WTC11 (cell line): ENCODE data around the gene ZNRF1. TPM values are rescaled to one million over a fixed set of nuclear protein-coding genes. Genes with fewer than 3 reads are reported as not detected.
A peak's percentile ranks its signal among the peaks of the same experiment; 100 is the strongest.

Source experiments
- ATAC-seq: fragments of 200-7000 bp; cut with Tn5 transposase; 2 replicates; pipeline ENCODE4 v1.10.0; 2021; ENCODE audit warnings: mild to moderate bottlenecking, moderate library complexity
- CTCF ChIA-PET: fragments of 300-600 bp; sonication (Branson Sonifier 250); formaldehyde crosslinking; loops from one replicate; lab custom pipeline; 2021; ENCODE audit warnings: antibody characterized with exemption; lab: Charles Lee
- POLR2A ChIA-PET: fragments of 350-600 bp; sonication (Branson Sonifier 250); formaldehyde crosslinking; loops from one replicate; lab custom pipeline; 2021; ENCODE audit warnings: antibody characterized with exemption; lab: Charles Lee
- DNase-seq: peaks from one replicate; pipeline ENCODE4 v3.0.0; 2021; ENCODE audit warnings: low spot score
- H3K27ac Mint-ChIP-seq: 2 replicates; pipeline ENCODE4 v1.8.0; 2021; ENCODE audit warnings: mixed read lengths
- H3K27me3 Mint-ChIP-seq: 2 replicates; pipeline ENCODE4 v1.8.0; 2021; ENCODE audit warnings: low read depth, mild to moderate bottlenecking, moderate library complexity, mixed read lengths
- H3K36me3 Mint-ChIP-seq: 2 replicates; pipeline ENCODE4 v1.8.0; 2021; ENCODE audit warnings: mixed read lengths
- H3K4me1 Mint-ChIP-seq: 2 replicates; pipeline ENCODE4 v1.8.0; 2022; ENCODE audit warnings: mixed read lengths
- H3K4me3 Mint-ChIP-seq: 2 replicates; pipeline ENCODE4 v1.8.0; 2021; ENCODE audit warnings: mild to moderate bottlenecking, moderate library complexity, mixed read lengths
- H3K9me3 Mint-ChIP-seq: 2 replicates; pipeline ENCODE4 v1.8.0; 2021; ENCODE audit warnings: mixed read lengths
- AFF4 ChIP-seq: sonication (generic); formaldehyde crosslinking; IDR thresholded peaks from 2 replicates; pipeline ENCODE4 v1.8.1; 2023; ENCODE audit warnings: mild to moderate bottlenecking, missing genetic modification reagents, borderline replicate concordance
- AR ChIP-seq: fragments of 250-450 bp; sonication (Bioruptor Pico); IDR thresholded peaks from 2 replicates; pipeline ENCODE4 v1.9.0; 2021; ENCODE audit warnings: mild to moderate bottlenecking
- ARID4B ChIP-seq: sonication (generic); formaldehyde crosslinking; IDR thresholded peaks from 2 replicates; pipeline ENCODE4 v1.8.0; 2023; ENCODE audit warnings: missing genetic modification reagents, mild to moderate bottlenecking, borderline replicate concordance
- ATF3 ChIP-seq: sonication (generic); formaldehyde crosslinking; conservative IDR thresholded peaks from 2 replicates; pipeline ENCODE4 v1.8.1; 2022; ENCODE audit warnings: mild to moderate bottlenecking, missing genetic modification reagents
- ATF6 ChIP-seq: sonication (generic); formaldehyde crosslinking; IDR thresholded peaks from 2 replicates; pipeline ENCODE4 v1.8.1; 2023; ENCODE audit warnings: mild to moderate bottlenecking, missing genetic modification reagents
- ERG ChIP-seq: fragments of 250-450 bp; sonication (Bioruptor Pico); IDR thresholded peaks from 2 replicates; pipeline ENCODE4 v1.8.0; 2021; ENCODE audit warnings: mild to moderate bottlenecking
- GTF2I ChIP-seq: fragments of 250-450 bp; sonication (Bioruptor Pico); conservative IDR thresholded peaks from 2 replicates; pipeline ENCODE4 v1.4.0; 2021; ENCODE audit warnings: mild to moderate bottlenecking
- MXD4 ChIP-seq: fragments of 250-450 bp; sonication (Bioruptor Pico); IDR thresholded peaks from 2 replicates; pipeline ENCODE4 v1.8.0; 2021; ENCODE audit warnings: mild to moderate bottlenecking, moderate library complexity, borderline replicate concordance
- NFYB ChIP-seq: sonication (generic); formaldehyde crosslinking; conservative IDR thresholded peaks from 2 replicates; pipeline ENCODE4 v1.8.0; 2022; ENCODE audit warnings: low read depth, missing genetic modification reagents
- NR1H2 ChIP-seq: sonication (generic); formaldehyde crosslinking; IDR thresholded peaks from 2 replicates; pipeline ENCODE4 v1.9.0; 2021; ENCODE audit warnings: mild to moderate bottlenecking, moderate library complexity, missing genetic modification reagents
- TEAD1 ChIP-seq: sonication (generic); formaldehyde crosslinking; IDR thresholded peaks from 2 replicates; pipeline ENCODE4 v1.8.0; 2022; ENCODE audit warnings: mild to moderate bottlenecking, missing genetic modification reagents
- TP53 ChIP-seq: sonication (generic); formaldehyde crosslinking; IDR thresholded peaks from 2 replicates; pipeline ENCODE4 v1.8.1; 2023; ENCODE audit warnings: mild to moderate bottlenecking, missing genetic modification reagents
- USF2 ChIP-seq: sonication (generic); formaldehyde crosslinking; IDR thresholded peaks from 2 replicates; pipeline ENCODE4 v1.8.1; 2023; ENCODE audit warnings: mild to moderate bottlenecking, missing genetic modification reagents, moderate library complexity
- ZNF317 ChIP-seq: sonication (generic); formaldehyde crosslinking; IDR thresholded peaks from 2 replicates; pipeline ENCODE4 v1.8.1; 2023; ENCODE audit warnings: low read depth, mild to moderate bottlenecking, moderate library complexity, missing genetic modification reagents, borderline replicate concordance
- total RNA-seq: library from RNA; stranded (reverse); gene quantifications from 3 replicates; pipeline ENCODE4 v1.2.3, GENCODE V29; 2021

Gene ZNRF1
- total RNA-seq, 1 experiment from 2014 or later = 47.6 TPM

- no peak overlapping the region for H3K4me3 Mint-ChIP-seq
- no peak for TF ChIP-seq GTF2I (CRISPR knock-in tag)
- H3K27ac Mint-ChIP-seq = peak overlapping the region; percentile 86; the same call in 1 of the 2 replicates
- ChIA-PET POLR2A (no interaction called here), CTCF (interaction anchor here (0.6 to 1.5 kb wide), 2 partner anchors 22 to 46 kb away, joined by 3 to 7 read pairs; no protein-coding TSS in a partner anchor)
- H3K27me3 Mint-ChIP-seq = no peaks in the 10 kb centered on the region
- no peaks in the 10 kb centered on the region for H3K9me3 Mint-ChIP-seq
- peaks cover 40% of the 10 kb centered on the region for H3K4me1 Mint-ChIP-seq
- no peak for DNase-seq
- peak; percentile 21; the same call in 1 of the 2 replicates for ATAC-seq
- H3K36me3 Mint-ChIP-seq = no peaks in the 10 kb centered on the region
Observed at GRCh38 chr16:75065149-75065505, 66.3 kb downstream of the ZNRF1 start.

GRCh38 chr16:75065521-75066149 lies 66.8 kb downstream of the ZNRF1 start:
- Mint-ChIP-seq H3K27ac (peak overlapping the region; percentile 13; the same call in 1 of the 2 replicates), H3K36me3 (no peaks in the 10 kb centered on the region), H3K9me3 (no peaks in the 10 kb centered on the region), H3K27me3 (no peaks in the 10 kb centered on the region), H3K4me1 (peaks cover 45% of the 10 kb centered on the region), H3K4me3 (no peak overlapping the region)
- DNase-seq (no peak), ATAC-seq (no peak)
- ChIA-PET CTCF (interaction anchor here (1.5 kb wide), 1 partner anchor 46 kb away, joined by 7 read pairs; no protein-coding TSS in a partner anchor), POLR2A (no interaction called here)
- TF ChIP-seq ERG = no peak
- no peak for TF ChIP-seq NFYB
- no peak for TF ChIP-seq ATF6 (CRISPR knock-in tag)
- TF ChIP-seq ZNF317 (CRISPR knock-in tag) = no peak
- no peak for TF ChIP-seq ATF3 (CRISPR knock-in tag)

- Mint-ChIP-seq H3K36me3 (no peaks in the 10 kb centered on the region), H3K27me3 (no peaks in the 10 kb centered on the region), H3K9me3 (no peaks in the 10 kb centered on the region), H3K4me3 (no peak overlapping the region), H3K4me1 (peaks cover 38% of the 10 kb centered on the region), H3K27ac (peak overlapping the region; percentile 71)
- ATAC-seq (no peak), DNase-seq (no peak)
- ChIA-PET CTCF (no interaction called here), POLR2A (no interaction called here)
- TF ChIP-seq TP53 (CRISPR knock-in tag) (no peak), USF2 (CRISPR knock-in tag) (no peak), MXD4 (no peak), AR (CRISPR knock-in tag) (no peak), TEAD1 (no peak), NR1H2 (CRISPR knock-in tag) (no peak), ARID4B (CRISPR knock-in tag) (no peak), AFF4 (CRISPR knock-in tag) (no peak)
Observed at GRCh38 chr16:75066861-75067447, 68.1 kb downstream of the ZNRF1 start.
